Pons (tissue), 1 donor: ENCODE results near the gene ABCA12.
A peak's percentile ranks its signal among the peaks of the same experiment; 100 is the strongest.

Experiments
- DNase-seq: peaks from one replicate; pipeline ENCODE4 v3.0.0-alpha.2; 2016; ENCODE audit warnings: low spot score

Gene ABCA12

GRCh38 chr2:215136669-215137328 lies 1.6 kb downstream of the ABCA12 start:
- DNase-seq, result no peak

GRCh38 chr2:215120401-215120800 lies 18.0 kb downstream of the ABCA12 start:
- DNase-seq, result no peak

GRCh38 chr2:215119847-215120246 lies 18.6 kb downstream of the ABCA12 start:
- no peak for DNase-seq

- no peak for DNase-seq
Measured at GRCh38 chr2:215110918-215111317, 27.5 kb downstream of the ABCA12 start.

GRCh38 chr2:215107216-215108056 lies 31.0 kb downstream of the ABCA12 start:
- no peak for DNase-seq

GRCh38 chr2:215105607-215106354 lies 32.6 kb downstream of the ABCA12 start:
- no peak for DNase-seq

GRCh38 chr2:215104226-215104625 lies 34.2 kb downstream of the ABCA12 start:
- DNase-seq, result no peak

GRCh38 chr2:215098875-215099274 lies 39.6 kb downstream of the ABCA12 start:
- DNase-seq, result no peak

GRCh38 chr2:215084080-215084479 lies 54.3 kb downstream of the ABCA12 start:
- DNase-seq, result no peak

- DNase-seq, result no peak
Measured at GRCh38 chr2:215083146-215083545, 55.3 kb downstream of the ABCA12 start.

GRCh38 chr2:215082446-215082845 lies 56.0 kb downstream of the ABCA12 start:
- no peak for DNase-seq

- no peak for DNase-seq
Measured at GRCh38 chr2:215080545-215080944, 57.9 kb downstream of the ABCA12 start.

- DNase-seq, result no peak
Measured at GRCh38 chr2:215071676-215072075, 66.8 kb downstream of the ABCA12 start.

GRCh38 chr2:215068399-215068798 lies 70.0 kb downstream of the ABCA12 start:
- no peak for DNase-seq

GRCh38 chr2:215066124-215066523 lies 72.3 kb downstream of the ABCA12 start:
- no peak for DNase-seq

- DNase-seq, result no peak
Measured at GRCh38 chr2:215063526-215063925, 74.9 kb downstream of the ABCA12 start.

GRCh38 chr2:215060861-215061536 lies 77.4 kb downstream of the ABCA12 start:
- DNase-seq, result peak; percentile 8

- no peak for DNase-seq
Measured at GRCh38 chr2:215059724-215060123, 78.7 kb downstream of the ABCA12 start.

GRCh38 chr2:215055891-215056290 lies 82.5 kb downstream of the ABCA12 start:
- no peak for DNase-seq

- no peak for DNase-seq
Measured at GRCh38 chr2:215052810-215053209, 85.6 kb downstream of the ABCA12 start.

- DNase-seq, result no peak
Measured at GRCh38 chr2:215052404-215052803, 86.0 kb downstream of the ABCA12 start.

GRCh38 chr2:215049341-215049740 lies 89.1 kb downstream of the ABCA12 start:
- no peak for DNase-seq
